Stomach (tissue), 9 donors: Measurements from ENCODE around the gene ACOXL. TPM values are rescaled to one million over a fixed set of nuclear protein-coding genes. Genes with fewer than 3 reads are reported as not detected.

Experiments used
- DNase-seq, 2 donors: peaks; one replicate each; pipeline versions ENCODE4 v3.0.0 to v3.0.0-alpha.2; 2013 to 2019
- H3K27ac ChIP-seq, 5 donors: fragments of 200-600 bp in 4 of 5; sonication (generic) in 4 of 5; one replicate each; pipeline ENCODE4 v1.5.1; 2013 to 2019; ENCODE audit warnings: mild to moderate bottlenecking in 1 of 5, moderate library complexity in 1 of 5
- H3K27me3 ChIP-seq, 3 donors: fragments of 200-600 bp; sonication (generic); one replicate each; pipeline ENCODE4 v1.5.1; 2017 to 2019; ENCODE audit warnings: mixed run types in 1 of 3
- H3K36me3 ChIP-seq, 4 donors: fragments of 200-600 bp; sonication (generic); 1 replicate in 3 of 4; 2 replicates in 1 of 4; pipeline ENCODE4 v1.5.1; 2016 to 2019
- H3K4me1 ChIP-seq, 4 donors: fragments of 200-600 bp; sonication (generic); one replicate each; pipeline ENCODE4 v1.5.1; 2016 to 2019
- H3K4me3 ChIP-seq, 4 donors: fragments of 200-600 bp; sonication (generic) in 3 of 4; one replicate each; pipeline ENCODE4 v1.5.1; 2016 to 2019; ENCODE audit warnings: mild to moderate bottlenecking in 1 of 4
- H3K9me3 ChIP-seq, 4 donors: fragments of 200-600 bp; sonication (generic); one replicate each; pipeline ENCODE4 v1.5.1; 2016 to 2019
- EP300 ChIP-seq: sonication (generic); formaldehyde crosslinking; IDR thresholded peaks from one replicate; pipeline ENCODE4 v1.6.1; 2017; ENCODE audit warnings: antibody characterized with exemption
- POLR2A ChIP-seq, 4 donors: fragments of 450-650 bp; IDR thresholded peaks; one replicate each; pipeline ENCODE4 v1.6.1; 2016; ENCODE audit warnings: antibody characterized with exemption in 4 of 4, control low read depth in 2 of 4, mild to moderate bottlenecking in 1 of 4, moderate library complexity in 1 of 4
- POLR2AphosphoS5 ChIP-seq, 3 donors: sonication (generic); formaldehyde crosslinking; IDR thresholded peaks; one replicate each; pipeline ENCODE4 v1.6.1; 2016; ENCODE audit warnings: antibody characterized with exemption in 3 of 3
- WGBS, 5 donors: extraction: QIAGEN DNeasy Blood & Tissue Kit in 3 of 5; methylation state at CpG; one replicate each; pipeline versions ENCODE4 v1.1.5 to v1.1.7; 2013 to 2018; 5-methylcytosine and 5-hydroxymethylcytosine counted together
- intact Hi-C: fragments of 100-400 bp; cut with DNase I; formaldehyde crosslinking; loops from one replicate; pipeline ENCODE4 v1.15.1; 2023; ENCODE audit warnings: low total_unique reads
- polyA plus RNA-seq, 3 donors: library from polyadenylated mRNA; stranded (reverse); fragments of 200-250 nt; gene quantifications; one replicate each; pipeline ENCODE4 v1.2.3, GENCODE V29; 2013
- total RNA-seq, 5 donors: library from RNA; depleted of rRNA; stranded (reverse); fragments of >200 nt; gene quantifications; one replicate each; pipeline versions ENCODE4 v1.1.0 to v1.2.3, GENCODE V29; 2014 to 2016
- TF ChIP-seq, protein P1 (sequence below), 7 experiments: fragments of 450-650 bp in 4 of 7; fragments of 200-600 bp in 3 of 7; sonication (generic) in 3 of 7; IDR thresholded peaks; one replicate each; pipeline ENCODE4 v1.5.1; 2016 to 2019; ENCODE audit warnings: antibody characterized with exemption in 7 of 7, control low read depth in 2 of 7, mild to moderate bottlenecking in 1 of 7
- donor health status: healthy with polysubstance abuse.
- donor health status: Bipolar disorder and iron deficiency.
- donor health status: healthy.

ACOXL gene
- total and polyA plus RNA-seq, 8 donors: 0.10 to 1.3 (median 0.45) TPM; not detected in 3

DNA sequence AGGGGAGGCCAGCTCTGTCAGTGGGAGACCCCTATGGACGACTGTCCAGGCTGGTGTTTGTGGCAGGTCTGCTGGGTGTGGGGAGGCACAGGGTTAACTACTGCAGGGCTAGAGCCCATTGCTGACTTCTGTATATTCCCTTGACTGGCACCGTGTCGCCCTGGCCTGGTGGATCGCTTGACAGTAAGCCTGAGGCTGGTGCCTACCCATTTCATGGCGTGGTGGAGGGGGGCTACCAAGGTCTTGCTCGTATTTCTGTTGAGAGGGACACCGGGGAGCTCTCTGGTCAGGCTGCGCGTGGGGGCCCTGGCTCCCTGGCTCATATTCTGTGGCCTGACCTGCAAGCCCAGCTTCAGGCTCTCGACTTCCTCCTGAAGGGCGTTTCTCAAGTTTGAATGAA is 119.7 kb downstream of the ACOXL start:
- Histone ChIP-seq H3K27me3 (no peaks in the 10 kb centered on the region), H3K36me3 (no peaks in the 10 kb centered on the region), H3K9me3 (no peaks in the 10 kb centered on the region), H3K4me1 (peaks cover 0 to 4% (median 0%) of the 10 kb centered on the region in 4 donors), H3K27ac (no peak overlapping the region), H3K4me3 (no peak overlapping the region)
- intact Hi-C loops: no loop called here
- 71 to 91% (median 85%) methylated on average over 10 to 11 of the region's 11 CpGs for WGBS, 5 donors
- TF ChIP-seq EP300 (no peak), POLR2A (IDR thresholded peaks at IDR 0.05) (no peak), POLR2AphosphoS5 (IDR thresholded peaks at IDR 0.05) (no peak)
- TF ChIP-seq, protein P1, sequence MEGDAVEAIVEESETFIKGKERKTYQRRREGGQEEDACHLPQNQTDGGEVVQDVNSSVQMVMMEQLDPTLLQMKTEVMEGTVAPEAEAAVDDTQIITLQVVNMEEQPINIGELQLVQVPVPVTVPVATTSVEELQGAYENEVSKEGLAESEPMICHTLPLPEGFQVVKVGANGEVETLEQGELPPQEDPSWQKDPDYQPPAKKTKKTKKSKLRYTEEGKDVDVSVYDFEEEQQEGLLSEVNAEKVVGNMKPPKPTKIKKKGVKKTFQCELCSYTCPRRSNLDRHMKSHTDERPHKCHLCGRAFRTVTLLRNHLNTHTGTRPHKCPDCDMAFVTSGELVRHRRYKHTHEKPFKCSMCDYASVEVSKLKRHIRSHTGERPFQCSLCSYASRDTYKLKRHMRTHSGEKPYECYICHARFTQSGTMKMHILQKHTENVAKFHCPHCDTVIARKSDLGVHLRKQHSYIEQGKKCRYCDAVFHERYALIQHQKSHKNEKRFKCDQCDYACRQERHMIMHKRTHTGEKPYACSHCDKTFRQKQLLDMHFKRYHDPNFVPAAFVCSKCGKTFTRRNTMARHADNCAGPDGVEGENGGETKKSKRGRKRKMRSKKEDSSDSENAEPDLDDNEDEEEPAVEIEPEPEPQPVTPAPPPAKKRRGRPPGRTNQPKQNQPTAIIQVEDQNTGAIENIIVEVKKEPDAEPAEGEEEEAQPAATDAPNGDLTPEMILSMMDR (IDR thresholded peaks at IDR 0.05): no peak
- no peak for DNase-seq

DNA sequence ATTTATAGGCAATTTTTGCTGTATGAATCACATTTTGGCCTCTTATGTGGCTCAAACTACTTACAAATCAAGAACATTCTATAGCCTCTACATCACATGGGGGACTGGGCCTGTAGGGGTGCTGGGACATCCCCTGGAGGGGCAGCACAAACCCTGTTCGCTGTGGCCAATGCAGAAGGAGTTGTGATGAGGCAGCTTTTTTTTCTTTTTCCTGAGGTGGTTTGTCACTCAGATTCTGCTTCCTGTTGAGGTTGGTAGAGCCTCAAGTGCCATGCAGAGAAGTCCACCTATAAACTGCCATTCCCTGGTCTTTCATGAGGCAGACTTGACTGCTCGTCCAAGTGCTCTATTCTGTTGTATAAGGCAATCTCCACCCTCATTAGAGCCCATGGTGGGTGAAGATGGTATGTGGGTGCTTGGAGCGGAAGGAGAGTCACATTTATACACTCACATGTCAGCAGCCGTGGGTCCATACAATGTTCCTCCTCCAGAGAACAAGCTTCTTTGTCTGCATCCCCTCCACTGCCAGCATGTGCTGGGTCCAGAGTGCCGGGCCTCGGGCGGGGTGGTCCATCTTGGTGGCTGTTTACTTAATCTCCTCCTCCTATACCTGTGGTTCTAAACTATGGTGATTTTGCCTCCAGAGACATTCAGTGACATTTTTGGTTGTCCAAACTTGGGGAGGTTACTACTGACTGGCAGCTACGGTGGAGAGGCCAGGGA is 120.3 kb downstream of the ACOXL start:
- intact Hi-C loops: no loop called here
- no peak overlapping the region for H3K27ac ChIP-seq
- no peak overlapping the region for H3K4me3 ChIP-seq
- 83 to 89% (median 85%) methylated on average over 8 of the region's 8 CpGs for WGBS, 5 donors
- H3K36me3 ChIP-seq: no peaks in the 10 kb centered on the region
- no peaks in the 10 kb centered on the region for H3K27me3 ChIP-seq
- peaks cover 0 to 4% (median 0%) of the 10 kb centered on the region in 4 donors for H3K4me1 ChIP-seq
- H3K9me3 ChIP-seq: no peaks in the 10 kb centered on the region
- no peak for DNase-seq
- TF ChIP-seq POLR2AphosphoS5 (IDR thresholded peaks at IDR 0.05): no peak
- TF ChIP-seq, protein P1 (IDR thresholded peaks at IDR 0.05): no peak
- TF ChIP-seq EP300: no peak
- no peak for TF ChIP-seq POLR2A (IDR thresholded peaks at IDR 0.05)

DNA sequence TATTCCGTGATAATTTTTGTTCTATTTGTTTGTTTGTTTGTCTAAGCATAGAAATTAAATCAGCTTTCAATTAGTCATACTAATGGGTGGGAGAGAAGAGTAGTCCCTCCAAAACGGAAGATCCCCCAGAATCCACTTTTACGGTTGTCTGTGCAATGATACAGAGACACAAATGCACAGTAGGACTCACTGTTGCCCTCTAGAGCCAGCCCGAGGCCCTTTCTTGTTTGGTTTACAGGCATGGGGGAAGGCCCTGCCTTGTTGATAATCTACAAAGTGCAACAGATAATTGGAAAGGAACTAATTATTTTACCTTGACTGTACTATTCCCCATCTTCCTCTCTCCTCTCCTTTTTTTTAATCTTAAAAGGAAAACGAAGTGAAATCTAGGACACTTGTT is 121.1 kb downstream of the ACOXL start:
- intact Hi-C loops: no loop called here
- Histone ChIP-seq H3K4me3 (no peak overlapping the region), H3K27me3 (no peaks in the 10 kb centered on the region), H3K36me3 (no peaks in the 10 kb centered on the region), H3K9me3 (no peaks in the 10 kb centered on the region), H3K4me1 (peaks cover 0 to 4% (median 0%) of the 10 kb centered on the region in 4 donors), H3K27ac (no peak overlapping the region)
- WGBS, 5 donors: 31 to 44% (median 37%) methylated on average over 5 of the region's 5 CpGs
- DNase-seq: peak; percentile 45 to 52
- TF ChIP-seq, protein P1 (IDR thresholded peaks at IDR 0.05): peak in 3 of 7 experiments; percentile 16 to 33 (median 27)
- TF ChIP-seq POLR2AphosphoS5 (IDR thresholded peaks at IDR 0.05) (no peak), EP300 (no peak)

DNA sequence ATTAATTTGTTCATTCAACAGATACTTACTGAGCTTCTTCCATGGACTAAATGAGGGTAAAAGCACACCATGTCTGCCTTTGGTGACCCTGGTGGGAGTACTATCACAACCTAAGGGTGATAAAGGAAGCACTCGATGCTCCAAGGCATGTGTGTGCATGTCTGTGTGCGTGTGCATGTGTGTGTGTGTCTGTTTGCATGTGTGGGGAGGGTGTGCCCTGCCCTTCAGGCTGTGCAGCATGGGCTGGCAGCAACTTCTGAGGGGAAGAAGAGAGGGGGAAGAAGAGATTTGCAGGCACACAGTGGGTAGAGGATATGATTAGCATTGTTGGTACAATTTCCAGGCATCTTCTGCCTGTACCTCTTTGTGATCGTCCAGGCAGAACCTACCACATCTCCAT is 121.6 kb downstream of the ACOXL start:
- Histone ChIP-seq H3K27ac (no peak overlapping the region), H3K36me3 (no peaks in the 10 kb centered on the region), H3K4me1 (peaks cover 0 to 4% (median 0%) of the 10 kb centered on the region in 4 donors), H3K9me3 (no peaks in the 10 kb centered on the region), H3K27me3 (no peaks in the 10 kb centered on the region), H3K4me3 (no peak overlapping the region)
- intact Hi-C loops: no loop called here
- DNase-seq: no peak
- WGBS, 5 donors: 83 to 91% (median 85%) methylated on average over 3 of the region's 3 CpGs
- TF ChIP-seq, protein P1 (IDR thresholded peaks at IDR 0.05): no peak
- no peak for TF ChIP-seq POLR2AphosphoS5 (IDR thresholded peaks at IDR 0.05)
- no peak for TF ChIP-seq POLR2A (IDR thresholded peaks at IDR 0.05)
- no peak for TF ChIP-seq EP300
